Stimulated activated CD4-positive, alpha-beta T cell treated with anti-CD3 and anti-CD28 coated beads, Interleukin-4, amount 100 ng/mL, for 24 hours (primary cell): ENCODE results near the gene LMBR1.

Source experiments
- DNase-seq: peaks from one replicate; pipeline ENCODE4 v3.0.0-alpha.2; 2020

The LMBR1 gene

DNA sequence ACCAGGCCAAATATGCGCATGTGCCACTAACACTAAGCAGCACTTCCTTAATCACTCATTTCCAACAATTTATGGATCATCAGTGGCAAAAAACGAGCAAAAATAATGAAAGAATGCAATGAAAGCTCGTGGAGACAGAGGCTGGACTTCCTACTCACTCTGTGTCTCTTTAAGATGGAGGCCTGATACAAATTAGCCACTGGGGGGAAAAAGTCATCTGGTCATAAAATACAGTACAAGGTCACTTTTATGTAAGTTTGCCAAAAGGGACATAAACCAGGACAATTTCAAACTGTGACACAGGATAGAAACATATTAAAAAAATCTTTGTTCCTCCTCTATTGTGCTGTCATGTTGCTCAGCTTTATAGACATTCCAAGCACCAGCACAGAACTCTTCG lies 101.7 kb downstream of the LMBR1 start:
- DNase-seq, result no peak

DNA sequence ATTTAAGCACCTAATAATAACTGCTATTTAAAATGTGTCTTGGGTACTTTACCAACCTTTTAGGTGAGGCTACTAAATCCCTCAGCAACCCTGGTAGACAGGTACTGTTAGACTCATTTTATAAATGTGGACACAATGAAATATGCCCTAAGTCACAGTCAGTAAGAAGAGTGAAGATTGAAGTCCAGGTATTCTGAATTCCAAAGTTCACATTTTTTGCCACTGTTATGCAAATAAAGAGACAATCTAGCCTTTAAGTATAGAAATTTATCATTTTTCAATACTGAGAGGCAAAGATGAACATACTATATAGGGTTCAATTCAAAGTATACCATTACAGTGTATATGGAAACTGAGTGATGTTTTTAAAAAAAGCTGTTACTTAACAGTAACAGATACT lies 102.7 kb downstream of the LMBR1 start:
- DNase-seq, result no peak

GRCh38 chr7:156785998-156786543 lies 106.9 kb downstream of the LMBR1 start:
- no peak for DNase-seq

DNA sequence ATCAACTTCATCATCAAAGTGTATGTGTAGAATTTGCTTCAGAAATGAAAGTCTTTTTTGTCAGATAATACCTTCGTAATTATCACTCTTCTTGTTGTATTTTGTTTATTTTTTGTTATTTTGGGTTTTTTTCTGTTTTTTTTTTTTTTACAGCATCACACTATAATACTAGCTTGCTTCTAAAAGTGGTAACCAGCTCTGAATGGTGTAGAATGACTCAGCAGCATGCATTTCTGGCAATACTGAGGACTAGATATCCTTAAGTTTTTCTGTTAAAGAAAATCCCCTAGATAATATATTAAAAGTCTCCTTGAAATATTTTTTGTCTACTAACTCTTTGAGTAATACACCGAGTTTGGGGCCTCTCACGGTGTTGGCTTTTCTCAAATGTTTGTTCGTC lies 109.1 kb downstream of the LMBR1 start:
- no peak for DNase-seq

- DNase-seq, result no peak
Measured at GRCh38 chr7:156781972-156782371, 111.0 kb downstream of the LMBR1 start.

- no peak for DNase-seq
Measured at GRCh38 chr7:156780724-156781455, 112.1 kb downstream of the LMBR1 start.

GRCh38 chr7:156778668-156779067 lies 114.3 kb downstream of the LMBR1 start:
- no peak for DNase-seq

GRCh38 chr7:156778201-156778600 lies 114.8 kb downstream of the LMBR1 start:
- no peak for DNase-seq

- DNase-seq, result peak; percentile 37
Measured at GRCh38 chr7:156777364-156778069, 115.5 kb downstream of the LMBR1 start.

- DNase-seq, result no peak
Measured at GRCh38 chr7:156776527-156776926, 116.5 kb downstream of the LMBR1 start.

DNA sequence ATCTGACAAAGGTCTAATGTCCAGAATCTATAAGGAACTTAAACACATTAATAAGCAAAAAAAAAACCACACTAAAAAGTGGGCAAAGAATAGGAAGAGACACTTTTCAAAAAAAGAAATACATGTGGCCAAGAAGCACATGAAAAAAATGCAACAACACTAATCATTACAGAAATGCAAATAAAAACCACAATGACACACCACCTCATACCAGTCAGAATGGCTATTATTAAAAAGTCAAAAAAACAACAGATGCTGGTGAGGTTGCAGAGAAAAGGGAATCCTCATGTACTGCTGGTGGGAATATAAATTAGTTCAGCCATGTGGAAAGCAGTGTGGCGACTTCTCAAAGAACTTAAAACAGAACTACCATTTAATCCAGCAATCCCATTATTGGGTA lies 119.0 kb downstream of the LMBR1 start:
- no peak for DNase-seq

DNA sequence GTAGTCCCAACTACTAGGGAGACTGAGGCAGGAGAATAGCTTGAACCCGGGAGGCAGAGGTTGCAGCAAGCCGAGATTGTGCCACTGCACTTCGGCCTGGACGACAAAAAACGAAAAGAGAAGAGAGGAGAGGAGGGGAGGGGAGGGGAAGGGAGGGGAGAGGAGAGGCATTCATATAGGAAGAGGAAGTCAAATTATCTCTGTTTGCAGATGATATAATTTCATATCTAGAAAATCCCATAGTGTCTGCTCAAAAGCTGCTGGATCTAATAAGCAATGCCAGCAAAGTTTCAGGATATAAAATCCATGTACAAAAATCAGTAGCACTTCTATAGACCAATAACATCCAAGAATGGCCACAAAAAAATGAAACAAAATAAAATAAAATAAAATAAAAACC lies 120.3 kb downstream of the LMBR1 start:
- DNase-seq, result no peak

GRCh38 chr7:156768698-156769472 lies 124.1 kb downstream of the LMBR1 start:
- DNase-seq, result no peak

DNA sequence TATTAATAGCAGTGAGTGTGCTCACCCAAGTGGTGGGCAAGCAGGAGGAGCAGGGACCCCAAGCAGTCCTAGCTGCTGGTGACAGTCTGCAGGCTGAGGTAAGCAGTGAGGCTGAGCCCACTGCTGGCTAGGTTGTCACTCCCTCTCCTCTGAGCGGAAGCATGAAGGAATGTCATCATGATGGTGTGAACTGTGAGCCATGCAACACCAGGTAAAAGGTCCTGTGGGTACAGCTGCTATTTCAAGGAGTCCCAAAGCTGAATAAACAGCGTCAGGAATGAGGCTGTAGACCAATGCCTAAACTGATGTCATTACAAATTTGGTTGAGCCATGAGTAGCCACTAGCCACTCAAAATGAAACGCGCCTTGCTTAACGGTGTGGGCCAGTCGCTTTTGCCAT lies 126.3 kb downstream of the LMBR1 start:
- DNase-seq, result no peak

GRCh38 chr7:156765901-156766656 lies 126.9 kb downstream of the LMBR1 start:
- DNase-seq, result no peak

DNA sequence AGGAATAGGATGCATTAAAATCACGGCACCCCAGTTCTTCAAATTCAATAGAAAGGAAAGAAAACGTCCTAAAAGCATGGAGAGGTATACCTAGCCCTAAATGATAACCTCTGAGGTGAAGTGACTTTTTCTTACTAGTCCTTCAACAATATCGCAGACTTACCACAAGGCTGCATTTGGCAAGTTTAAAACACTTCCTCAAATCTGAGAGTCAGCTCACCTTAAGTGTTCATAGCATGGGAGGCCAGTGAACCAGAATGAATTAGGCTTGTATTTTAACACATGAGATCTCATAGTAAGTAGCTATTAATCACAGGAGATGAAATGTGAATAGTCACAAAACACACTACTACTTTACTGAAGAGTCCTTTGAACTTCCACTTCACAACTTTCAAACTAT lies 128.2 kb downstream of the LMBR1 start:
- no peak for DNase-seq

GRCh38 chr7:156764016-156764669 lies 128.8 kb downstream of the LMBR1 start:
- DNase-seq, result no peak

DNA sequence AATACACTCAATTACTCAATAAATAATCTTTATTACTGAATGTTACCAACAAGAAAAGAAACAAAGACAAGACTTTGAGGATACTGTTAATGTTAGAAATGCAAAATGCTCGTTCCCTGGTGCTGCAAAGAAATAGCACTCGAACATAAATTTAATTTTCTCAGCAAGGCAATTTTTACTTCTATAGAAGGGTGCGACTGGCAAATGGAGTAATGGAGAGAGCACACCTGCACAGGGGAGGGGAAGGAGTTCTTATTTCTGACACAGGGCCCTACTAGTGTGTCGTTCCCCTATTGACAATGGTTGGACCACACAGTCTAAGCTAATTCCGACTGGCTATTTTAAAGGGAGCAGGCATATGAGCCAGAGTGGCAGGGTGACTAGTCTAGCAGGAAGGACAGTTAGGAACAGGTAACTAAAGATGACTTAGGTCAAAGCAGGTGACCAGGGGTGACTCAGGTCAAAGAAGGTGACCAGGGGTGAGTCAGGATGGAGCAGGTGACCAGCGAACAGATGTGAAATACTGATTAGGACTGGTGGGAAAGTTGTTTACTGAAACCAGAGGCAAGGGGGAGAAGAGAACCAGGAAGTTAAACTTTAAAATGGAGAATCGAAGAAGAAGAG lies 133.3 kb downstream of the LMBR1 start:
- DNase-seq, result no peak

DNA sequence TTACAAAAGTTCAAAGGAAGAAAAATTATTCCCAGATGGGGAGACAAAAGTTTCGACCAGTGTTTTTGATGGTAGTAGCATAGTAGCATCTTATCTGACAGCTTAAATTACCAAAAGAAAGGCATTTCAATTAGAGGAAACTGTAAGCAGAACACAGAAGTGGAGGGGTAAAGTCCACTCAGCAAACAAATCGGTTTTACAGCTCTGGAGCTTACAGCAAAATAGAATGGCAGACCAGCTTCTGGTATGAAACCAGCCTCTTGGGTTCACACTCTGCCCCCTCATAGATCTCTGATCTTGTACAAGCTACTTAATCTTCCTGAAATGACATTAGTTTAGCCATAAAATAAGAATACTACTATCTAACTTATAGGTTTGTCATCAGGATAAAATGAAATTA lies 133.8 kb downstream of the LMBR1 start:
- no peak for DNase-seq

DNA sequence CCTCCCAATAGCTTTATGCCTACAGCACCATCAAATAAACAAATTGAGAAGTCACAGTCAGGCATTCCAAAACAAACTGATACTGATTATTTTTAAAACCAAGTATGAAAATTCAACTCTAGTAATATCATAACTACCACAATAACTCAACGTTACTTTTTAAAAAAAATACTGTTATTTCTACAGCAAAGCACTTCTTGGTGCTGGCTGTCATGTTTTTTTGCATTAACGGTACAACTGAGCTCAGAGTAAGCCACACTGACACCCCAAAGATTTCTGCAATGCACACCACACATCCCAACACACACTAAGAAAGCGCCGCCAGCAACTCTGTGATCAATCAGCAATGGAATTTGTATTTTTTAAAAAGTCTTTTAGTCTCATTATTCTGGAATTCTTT lies 138.8 kb downstream of the LMBR1 start:
- no peak for DNase-seq

- DNase-seq, result no peak
Measured at GRCh38 chr7:156753630-156754029, 139.4 kb downstream of the LMBR1 start.

DNA sequence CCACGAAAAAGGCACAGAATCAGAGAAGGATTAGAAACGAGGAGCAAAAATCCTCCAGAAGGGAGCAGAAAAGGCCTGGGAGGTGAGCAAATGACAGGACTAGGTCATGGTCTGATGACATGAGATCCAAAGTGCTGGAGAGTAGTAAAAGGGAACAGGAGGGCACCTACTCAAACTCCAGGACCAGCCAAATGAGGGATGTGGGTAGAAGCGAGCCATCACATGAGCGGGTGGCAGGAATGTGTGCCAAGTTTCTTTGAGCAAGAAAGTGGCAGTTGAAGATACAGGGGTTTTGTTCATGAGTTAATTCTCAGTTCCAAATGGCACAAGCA lies 139.8 kb downstream of the LMBR1 start:
- no peak for DNase-seq
